Skeletal muscle cell (primary cell): ENCODE data around the gene EGFR.
A peak's percentile ranks its signal among the peaks of the same experiment; 100 is the strongest.

ENCODE experiments used
- DNase-seq: peaks from one replicate; pipeline ENCODE4 v3.0.0-alpha.2; 2010; ENCODE audit warnings: low read depth
- H3K4me3 ChIP-seq: 2 replicates; pipeline ENCODE4 v1.5.1; 2011; ENCODE audit warnings: low read depth, mild to moderate bottlenecking, control low read depth, low read length, moderate library complexity

EGFR gene

GRCh38 chr7:55073976-55074528 is 55.2 kb downstream of the EGFR start:
- DNase-seq = no peak
- peak overlapping the region; percentile 25 for H3K4me3 ChIP-seq

- H3K4me3 ChIP-seq = no peak overlapping the region
- peak; percentile 57 for DNase-seq
Measured at GRCh38 chr7:55075464-55076021, 56.7 kb downstream of the EGFR start.

GRCh38 chr7:55077561-55078410 is 59.0 kb downstream of the EGFR start:
- H3K4me3 ChIP-seq = no peak overlapping the region
- DNase-seq = no peak

- no peak for DNase-seq
- H3K4me3 ChIP-seq = no peak overlapping the region
Measured at GRCh38 chr7:55078465-55079372, 59.9 kb downstream of the EGFR start.

- H3K4me3 ChIP-seq = no peak overlapping the region
- no peak for DNase-seq
Measured at GRCh38 chr7:55080000-55080623, 61.3 kb downstream of the EGFR start.

- H3K4me3 ChIP-seq = no peak overlapping the region
- no peak for DNase-seq
Measured at GRCh38 chr7:55081068-55081467, 62.3 kb downstream of the EGFR start.

GRCh38 chr7:55081472-55082227 is 62.8 kb downstream of the EGFR start:
- no peak overlapping the region for H3K4me3 ChIP-seq
- no peak for DNase-seq

- DNase-seq = no peak
- H3K4me3 ChIP-seq = no peak overlapping the region
Measured at GRCh38 chr7:55082228-55082603, 63.4 kb downstream of the EGFR start.

- DNase-seq = no peak
- H3K4me3 ChIP-seq = no peak overlapping the region
Measured at GRCh38 chr7:55083206-55083605, 64.4 kb downstream of the EGFR start.

GRCh38 chr7:55084307-55084706 is 65.5 kb downstream of the EGFR start:
- no peak overlapping the region for H3K4me3 ChIP-seq
- DNase-seq = no peak

- DNase-seq = no peak
- peak overlapping the region; percentile 37 for H3K4me3 ChIP-seq
Measured at GRCh38 chr7:55085511-55086412, 66.9 kb downstream of the EGFR start.

- DNase-seq = peak; percentile 77
- peak overlapping the region; percentile 37 for H3K4me3 ChIP-seq
Measured at GRCh38 chr7:55086413-55087201, 67.8 kb downstream of the EGFR start.

GRCh38 chr7:55087521-55087961 is 68.7 kb downstream of the EGFR start:
- DNase-seq = no peak
- H3K4me3 ChIP-seq = no peak overlapping the region

GRCh38 chr7:55088107-55088506 is 69.3 kb downstream of the EGFR start:
- DNase-seq = no peak
- H3K4me3 ChIP-seq = no peak overlapping the region

- DNase-seq = no peak
- no peak overlapping the region for H3K4me3 ChIP-seq
Measured at GRCh38 chr7:55088620-55089019, 69.8 kb downstream of the EGFR start.

- DNase-seq = no peak
- no peak overlapping the region for H3K4me3 ChIP-seq
Measured at GRCh38 chr7:55092186-55092974, 73.6 kb downstream of the EGFR start.
